SHP77 (cell line): Measurements from ENCODE around the gene NUAK1.

Source experiments
- DNase-seq, 2 experiments: peaks; one replicate each; lab custom pipeline; 2025; lab: John Stamatoyannopoulos, UW

The NUAK1 gene

DNA sequence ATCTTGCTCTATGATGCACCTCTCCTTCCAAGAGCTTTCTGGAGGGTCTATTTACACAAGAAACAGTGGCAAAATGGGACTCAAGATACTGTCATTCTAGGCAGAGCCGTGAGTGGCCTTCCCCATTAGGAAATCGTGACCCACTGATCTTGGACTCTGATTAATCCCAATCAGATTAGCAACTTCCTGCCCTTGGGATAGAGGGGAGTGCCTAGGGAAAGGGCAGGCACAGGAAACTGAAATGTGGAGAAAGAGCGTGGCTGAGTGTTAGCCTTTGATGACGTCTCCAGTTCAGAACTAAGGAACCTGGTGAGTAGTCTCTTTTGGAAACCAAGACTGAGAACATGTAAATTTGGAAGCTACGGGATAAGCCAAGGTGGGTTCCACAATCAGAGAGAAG is 76.1 kb downstream of the NUAK1 start:
- no peak for DNase-seq

DNA sequence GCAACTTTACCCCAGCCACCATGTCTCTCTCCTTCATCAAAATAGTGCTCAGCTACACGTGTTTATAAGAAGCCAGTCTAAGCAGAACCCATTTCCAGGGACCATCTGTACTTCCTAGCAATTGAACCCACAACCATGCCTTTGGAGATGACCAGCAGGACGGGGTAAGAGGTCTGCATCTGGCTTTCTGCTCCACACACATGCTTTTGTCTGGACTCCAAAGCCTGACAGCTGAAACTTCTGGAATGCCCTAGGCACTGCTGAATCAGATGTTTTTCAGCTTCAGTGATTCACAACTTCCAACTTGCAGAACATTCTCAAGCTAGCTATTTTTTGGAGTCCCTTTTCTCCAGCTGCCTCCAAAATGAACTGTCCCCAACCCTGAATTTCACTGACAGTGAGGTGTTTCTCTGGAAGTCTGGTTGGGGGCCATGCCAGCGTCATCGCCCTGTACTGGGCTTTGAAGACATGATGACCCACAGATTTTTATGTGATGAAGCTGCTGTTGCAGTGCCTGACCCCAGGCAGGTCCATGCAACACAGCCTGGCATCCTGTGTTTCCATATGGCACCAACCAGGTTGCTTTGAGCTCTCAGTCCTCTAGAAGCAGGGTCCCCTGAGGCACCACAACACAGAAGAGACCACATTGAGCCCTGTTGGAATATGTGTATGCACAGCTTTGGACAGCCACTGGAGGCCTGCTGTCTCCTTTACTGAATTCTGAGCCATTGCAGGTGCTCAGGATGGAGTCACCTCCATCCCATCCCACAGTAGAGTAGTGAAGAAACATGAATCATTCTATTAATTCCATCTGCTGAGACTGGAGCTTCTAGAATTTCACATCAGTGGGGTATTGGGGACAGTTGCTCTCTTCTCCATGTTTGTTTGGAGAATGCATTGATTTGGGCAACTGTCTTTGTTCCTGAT is 80.2 kb downstream of the NUAK1 start:
- DNase-seq: no peak

DNA sequence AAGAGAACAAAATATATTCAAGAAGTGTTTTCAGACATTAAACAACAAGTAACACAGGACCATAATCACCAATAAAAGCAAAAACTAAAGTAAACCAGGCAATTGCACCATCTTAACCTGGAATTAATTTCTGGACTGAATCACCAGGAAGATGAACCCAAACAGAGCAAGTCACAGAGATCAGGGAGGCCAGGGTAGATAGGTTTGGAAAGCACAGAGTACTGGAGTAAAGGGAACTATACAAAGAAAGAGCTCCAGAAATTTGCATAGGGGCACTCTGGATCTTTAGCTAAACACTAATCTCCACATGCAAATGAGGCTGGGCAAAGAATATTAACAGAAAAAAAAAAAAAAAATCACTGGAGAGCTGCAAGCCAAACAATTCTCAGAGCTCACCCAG is 84.7 kb downstream of the NUAK1 start:
- no peak for DNase-seq

DNA sequence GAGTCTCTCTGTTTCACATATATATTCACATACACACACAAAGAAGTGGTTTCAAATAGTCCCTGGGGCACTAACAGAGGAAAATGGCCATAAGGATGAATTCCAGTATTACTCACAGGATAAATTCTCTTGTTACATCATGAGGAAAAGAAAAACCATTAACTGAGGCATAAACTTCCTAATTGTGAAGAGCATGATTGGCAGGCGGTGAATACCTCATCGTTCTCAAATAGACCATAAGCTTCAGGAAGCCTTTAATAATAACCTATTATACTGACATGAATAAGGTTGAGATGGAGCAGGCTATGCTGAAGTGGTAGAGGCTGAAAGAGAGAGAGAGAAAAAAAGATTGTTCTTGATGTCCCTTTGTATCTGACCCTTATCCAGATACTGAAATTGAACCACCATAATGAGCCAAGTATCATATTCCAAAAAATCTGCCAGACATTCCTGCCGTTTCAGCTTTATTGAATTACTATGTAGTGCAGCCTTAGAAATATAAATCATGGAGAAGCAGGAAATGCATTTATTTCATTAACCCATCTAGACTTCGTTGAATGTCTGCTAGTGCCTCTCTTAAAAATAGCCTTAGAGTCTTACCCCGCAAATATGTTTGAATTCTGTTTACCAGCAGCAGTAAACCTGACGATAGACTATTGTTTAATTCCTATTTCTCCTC is 86.8 kb downstream of the NUAK1 start:
- no peak for DNase-seq

DNA sequence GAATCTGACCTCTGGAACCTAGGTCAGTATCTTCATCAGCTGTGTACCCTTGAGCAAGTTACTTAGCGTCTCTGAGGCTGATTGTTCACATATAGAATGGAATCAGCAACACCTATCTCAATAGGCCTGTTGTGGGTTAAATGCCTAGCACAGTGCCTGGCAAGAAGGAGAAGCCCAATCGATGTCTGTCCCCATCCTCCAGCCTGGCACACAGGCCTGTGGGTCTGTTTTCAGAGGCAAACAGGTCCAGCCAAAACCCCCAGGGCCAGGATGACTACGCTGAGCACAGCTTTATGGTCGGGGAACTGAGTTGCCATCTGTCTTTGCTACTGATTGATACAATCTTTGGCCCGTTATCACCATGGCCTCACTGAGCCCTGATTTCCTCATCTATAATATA is 89.2 kb downstream of the NUAK1 start:
- no peak for DNase-seq

DNA sequence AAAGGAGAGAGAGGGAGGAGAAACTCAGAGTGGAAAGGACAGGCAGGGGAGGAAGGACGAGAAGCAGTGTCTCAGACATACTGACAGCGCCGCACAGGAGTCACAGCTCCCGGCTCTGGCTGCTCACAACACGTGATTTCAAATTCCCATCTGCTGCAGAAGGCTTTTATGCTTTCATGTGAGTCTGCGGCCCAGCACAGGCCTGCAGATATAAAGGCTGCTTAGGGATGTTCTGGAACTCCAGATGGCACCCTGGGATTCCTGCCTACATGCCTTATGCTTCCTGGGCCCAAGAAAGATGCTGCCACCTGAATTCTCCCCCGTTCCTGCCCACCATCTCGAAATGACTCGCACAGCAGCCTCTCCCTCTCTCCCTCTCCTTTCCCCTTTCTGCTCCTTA is 89.6 kb downstream of the NUAK1 start:
- DNase-seq: no peak

DNA sequence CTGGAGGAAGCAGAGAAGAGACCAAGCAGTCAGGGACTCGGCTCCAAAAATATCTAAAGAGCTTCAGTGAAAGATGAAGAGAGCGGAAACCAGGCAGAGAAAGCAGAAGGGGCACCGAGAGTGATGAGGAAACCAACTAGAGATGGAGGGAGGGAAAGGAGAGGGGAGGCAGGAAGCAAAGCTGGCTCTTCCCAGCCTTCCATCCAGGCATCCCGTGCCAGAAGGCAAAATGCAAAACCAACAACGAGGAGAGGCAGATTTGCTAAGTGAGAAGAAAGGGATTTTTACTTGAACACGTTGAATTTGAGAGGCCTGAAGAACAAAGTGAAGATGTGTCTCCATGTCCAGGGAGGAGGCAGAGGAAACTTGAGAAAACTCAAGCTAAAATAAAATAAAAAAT is 90.1 kb downstream of the NUAK1 start:
- DNase-seq: no peak

DNA sequence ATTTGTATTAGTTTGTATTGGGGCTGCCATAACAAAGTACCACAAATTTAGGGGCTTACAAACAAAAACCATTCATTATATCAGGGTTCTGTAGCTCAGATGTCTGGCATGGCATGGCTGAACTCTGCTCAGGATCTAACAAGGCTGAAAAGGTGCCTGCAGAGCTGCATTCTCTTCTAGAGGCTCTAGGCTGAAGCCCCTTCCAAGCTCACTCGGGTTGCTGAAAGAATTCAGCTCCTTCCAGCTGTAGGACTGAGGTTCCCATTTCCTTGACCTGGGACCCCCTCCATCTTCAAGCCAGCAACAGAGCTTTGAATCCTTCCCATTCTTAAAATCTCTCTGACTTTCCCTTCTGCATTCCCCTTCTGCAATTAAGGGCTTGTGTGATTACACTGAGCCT is 90.7 kb downstream of the NUAK1 start:
- no peak for DNase-seq

DNA sequence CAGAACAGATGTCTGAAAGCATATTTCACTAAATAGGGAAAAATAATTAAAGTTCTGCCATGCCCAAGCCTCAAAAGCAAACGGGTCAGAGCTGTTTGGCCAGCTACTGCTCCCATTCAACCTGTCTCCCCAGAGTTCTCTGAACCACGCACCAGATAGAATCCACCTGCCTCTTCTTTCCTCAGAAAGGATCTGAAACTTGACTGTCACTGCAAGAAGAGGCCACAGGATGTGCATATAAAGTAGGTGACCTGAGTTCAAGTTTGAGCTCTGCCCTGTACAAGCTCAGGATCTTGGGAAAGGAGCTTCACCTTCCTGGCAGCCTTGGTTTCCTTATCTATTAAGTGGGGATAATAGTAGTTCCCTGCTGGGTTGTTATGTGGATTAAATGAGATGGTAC is 91.8 kb downstream of the NUAK1 start:
- DNase-seq: no peak

DNA sequence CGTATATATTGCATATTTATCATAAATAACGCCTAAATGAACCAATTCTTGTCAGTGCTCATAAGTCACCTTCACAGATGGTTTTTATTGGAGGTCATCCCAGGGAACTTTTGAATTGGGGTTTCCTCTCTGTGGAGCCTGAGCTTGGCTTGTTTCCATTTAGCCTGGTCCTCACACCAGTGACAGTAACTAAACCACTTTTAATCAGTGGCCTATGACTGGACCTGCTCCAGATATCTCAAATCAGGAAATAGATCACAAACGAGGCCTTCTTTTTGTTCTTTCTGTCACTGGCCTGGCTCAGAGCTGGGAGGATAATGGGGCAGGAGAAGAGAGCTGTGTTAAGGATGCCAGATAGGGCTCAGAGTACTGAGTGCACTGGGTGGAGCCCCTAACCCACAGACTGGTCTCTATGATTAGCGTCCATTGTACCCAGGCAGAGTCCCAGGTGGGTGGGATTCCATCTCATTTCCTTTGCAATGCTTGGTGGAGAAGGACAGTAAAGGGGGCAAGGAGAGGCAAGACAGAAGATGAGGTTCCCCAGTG is 92.4 kb downstream of the NUAK1 start:
- no peak for DNase-seq

DNA sequence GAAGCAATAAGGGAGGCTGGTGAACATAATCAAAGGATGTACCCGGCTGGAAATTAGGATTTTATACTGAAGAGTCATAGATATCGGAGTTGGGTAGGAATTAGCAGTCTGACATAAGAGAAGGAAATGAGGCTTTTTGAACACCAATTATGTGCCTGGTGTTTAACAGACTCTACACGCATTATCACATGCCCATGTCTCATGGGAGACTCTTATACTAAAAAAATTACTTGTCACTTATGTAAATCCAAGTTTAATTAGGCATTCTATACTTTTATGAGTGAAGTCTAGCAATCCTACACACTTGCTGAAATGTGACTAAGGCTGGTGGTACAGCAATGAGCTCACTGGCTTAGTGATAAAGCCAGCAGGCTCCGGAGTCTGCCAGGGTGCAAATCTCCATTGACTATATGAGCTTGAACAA is 93.5 kb downstream of the NUAK1 start:
- no peak for DNase-seq

DNA sequence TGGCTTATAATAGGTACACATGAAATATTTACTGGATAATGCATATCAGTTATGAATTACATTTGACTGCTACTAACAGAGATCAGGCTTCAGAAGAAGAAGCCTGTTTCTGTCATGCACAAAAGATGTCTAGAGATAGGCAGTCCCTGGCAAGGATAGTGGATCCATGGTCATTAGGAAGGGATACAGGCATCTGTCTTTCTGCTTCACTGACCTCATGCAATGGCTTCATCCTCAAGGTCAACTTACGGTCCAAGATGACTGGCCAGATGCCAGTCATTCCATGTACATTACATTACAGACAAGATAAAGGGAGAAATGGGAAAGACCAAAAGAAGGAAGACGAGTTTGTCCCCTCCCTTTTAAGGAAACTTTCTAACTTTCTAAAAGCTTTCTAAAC is 94.0 kb downstream of the NUAK1 start:
- no peak for DNase-seq

DNA sequence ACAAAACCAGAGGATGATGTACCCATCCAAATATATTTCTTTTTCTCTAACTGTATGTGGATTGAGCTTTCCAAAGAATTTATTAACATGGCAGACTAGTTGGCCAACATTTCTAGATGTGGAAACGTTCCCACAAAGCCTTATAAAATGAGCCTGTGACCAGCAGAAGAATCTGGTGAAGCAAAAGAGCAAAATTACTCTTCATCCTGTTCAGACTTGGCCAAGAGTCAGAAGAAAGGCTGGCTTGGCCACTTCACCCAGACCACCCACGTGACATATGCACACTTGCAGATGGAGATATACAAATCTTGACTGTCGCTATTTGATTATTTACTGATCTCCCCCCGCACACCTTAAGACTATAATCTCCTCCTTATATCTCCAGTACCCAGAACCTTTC is 96.7 kb downstream of the NUAK1 start:
- DNase-seq: no peak

DNA sequence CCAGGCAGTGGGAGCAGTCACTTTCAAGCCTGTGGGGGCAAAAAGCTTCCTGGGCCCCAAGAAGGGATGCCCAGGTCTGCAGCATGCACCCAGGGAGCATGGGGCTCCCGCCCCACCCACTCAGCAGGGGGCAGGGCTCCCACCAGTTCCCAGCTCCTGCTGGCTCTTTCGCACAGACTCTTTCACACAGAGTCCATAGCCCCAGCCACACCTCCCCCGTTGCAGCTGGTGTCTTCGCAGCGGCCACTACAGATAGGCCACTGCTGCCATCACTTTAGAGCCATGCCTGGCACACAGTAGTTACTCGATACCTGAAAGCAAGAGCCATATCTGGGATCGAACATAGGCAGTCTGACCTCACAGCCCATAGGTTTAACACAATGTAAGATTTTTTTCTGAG is 98.2 kb downstream of the NUAK1 start:
- no peak for DNase-seq

DNA sequence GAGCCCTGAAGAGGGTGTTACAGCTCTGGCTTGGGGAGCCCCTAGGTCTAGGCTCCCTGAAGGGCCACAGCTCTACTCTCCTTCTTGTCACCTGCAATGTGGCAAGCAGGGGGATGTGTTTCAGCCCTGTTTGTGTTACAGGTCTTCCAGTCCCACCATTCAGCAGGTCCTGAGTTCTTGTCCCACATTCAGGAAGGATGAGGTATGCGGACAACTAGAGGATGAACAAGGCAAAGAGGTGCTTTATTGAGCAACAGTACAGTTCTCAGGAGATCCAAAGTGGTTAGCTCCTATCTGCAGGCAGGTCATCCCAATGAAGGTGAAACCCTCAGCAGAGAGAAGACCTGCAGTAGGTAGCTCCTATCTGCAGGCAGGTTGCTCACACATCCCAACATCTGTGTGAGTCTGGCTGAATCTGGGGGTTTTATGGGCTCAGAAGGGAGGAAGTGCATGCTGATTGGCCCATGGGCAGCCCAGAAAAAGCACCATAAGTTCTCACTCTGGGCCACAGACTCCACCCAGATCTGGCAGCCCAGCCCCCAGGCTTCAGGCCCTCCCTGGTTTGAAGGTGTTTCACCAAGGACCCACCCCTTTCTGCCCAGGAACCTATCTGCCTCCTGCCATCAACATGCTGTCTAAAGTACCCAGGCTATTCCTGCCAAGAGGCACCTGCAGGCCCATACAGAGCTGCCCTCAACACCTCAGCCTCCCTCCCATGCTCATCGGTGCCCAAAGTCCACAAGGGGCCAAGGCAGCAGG is 98.9 kb downstream of the NUAK1 start:
- no peak for DNase-seq

DNA sequence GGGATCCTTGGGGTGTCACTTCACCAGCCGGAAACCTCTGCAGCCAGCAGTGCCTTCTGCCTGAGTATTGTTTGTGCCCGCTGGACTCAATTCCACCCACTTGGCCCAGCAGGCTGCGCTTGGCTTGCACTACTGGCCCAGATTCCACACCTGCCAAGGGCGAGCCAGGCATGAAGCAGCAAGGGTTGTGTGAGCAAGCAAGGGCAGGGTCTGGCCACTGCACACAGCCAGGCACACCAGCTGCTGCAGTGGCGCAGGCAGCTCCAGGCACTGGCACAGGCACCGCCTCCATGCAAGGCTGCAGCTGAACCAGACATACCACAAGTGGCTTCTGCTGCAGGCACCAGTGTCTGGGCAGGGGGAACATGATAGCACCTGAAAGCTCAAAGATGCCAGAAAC is 99.5 kb downstream of the NUAK1 start:
- no peak for DNase-seq

DNA sequence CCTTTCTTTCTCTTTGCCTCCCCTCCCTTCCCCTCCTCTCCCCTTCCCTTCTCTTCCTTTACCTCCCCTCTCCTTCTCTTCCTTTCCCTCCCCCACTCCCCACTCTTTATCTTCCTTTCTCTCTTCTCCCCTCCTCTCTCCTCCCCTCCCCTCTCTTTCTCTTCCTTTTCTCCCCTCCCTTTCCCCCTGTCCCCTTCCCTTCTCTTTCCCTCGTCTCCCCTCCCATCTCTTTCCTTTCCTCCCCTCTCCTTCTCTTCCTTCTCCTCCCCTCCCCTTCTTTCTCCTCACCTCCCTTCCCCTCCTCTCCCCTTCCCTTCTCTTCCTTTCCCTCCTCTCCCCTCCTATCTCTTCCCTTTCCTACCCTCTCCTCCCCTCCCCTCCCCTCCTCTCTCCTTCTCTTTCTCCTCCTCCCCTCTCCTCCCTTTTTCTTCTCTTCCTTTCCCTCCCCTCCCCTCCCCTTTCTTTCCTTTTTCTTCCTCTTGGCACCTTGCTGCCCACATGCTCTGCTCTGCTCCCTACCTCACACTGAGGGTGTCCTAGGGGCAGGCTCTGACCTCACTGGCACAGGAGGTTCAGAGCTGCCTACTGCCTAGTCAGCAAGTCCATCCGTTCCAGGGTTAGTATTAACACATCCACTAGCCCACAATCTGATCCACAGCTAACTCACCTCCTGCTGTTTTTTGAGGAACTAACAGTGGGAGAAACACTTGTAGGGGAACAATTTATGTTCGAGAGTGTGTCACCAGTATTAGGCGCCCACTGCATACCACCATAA is 101.0 kb downstream of the NUAK1 start:
- no peak for DNase-seq

DNA sequence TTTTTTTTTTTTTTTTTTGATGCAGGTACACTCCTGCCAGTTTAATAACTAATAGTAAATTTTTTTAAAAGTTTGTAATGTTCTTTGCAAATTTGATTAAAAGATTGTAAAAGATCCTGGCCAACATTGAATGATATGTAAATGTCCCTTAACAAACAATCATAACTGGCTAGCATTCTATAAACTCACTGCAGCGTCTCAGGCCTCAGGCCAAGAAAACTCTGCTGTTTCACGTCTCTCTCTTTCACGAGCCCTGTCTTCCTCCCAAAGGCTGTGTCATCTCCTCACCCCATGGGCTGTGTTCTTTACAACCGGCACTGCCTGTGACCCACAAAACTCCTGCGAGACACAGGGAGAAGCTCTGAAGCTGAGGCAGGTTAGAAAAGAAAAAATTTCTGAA is 103.3 kb downstream of the NUAK1 start:
- DNase-seq: no peak

DNA sequence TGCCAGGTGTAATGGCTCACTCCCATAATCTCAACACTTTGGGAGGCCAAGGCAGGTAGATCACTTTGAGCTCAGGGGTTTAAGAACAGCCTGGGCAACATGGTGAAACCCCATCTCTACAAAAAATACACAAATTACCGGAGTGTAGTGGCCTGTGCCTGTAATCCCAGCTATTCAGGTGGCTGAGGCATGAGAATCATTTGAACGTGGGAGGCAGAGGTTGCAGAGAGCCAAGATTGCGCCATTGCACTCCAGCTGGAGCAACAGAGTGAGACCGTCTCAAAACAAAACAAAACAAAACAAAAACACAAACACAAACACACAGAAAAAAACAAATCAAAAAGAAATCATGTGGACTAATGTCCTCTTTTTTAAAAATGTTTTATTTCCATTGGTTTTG is 104.4 kb downstream of the NUAK1 start:
- DNase-seq: no peak

DNA sequence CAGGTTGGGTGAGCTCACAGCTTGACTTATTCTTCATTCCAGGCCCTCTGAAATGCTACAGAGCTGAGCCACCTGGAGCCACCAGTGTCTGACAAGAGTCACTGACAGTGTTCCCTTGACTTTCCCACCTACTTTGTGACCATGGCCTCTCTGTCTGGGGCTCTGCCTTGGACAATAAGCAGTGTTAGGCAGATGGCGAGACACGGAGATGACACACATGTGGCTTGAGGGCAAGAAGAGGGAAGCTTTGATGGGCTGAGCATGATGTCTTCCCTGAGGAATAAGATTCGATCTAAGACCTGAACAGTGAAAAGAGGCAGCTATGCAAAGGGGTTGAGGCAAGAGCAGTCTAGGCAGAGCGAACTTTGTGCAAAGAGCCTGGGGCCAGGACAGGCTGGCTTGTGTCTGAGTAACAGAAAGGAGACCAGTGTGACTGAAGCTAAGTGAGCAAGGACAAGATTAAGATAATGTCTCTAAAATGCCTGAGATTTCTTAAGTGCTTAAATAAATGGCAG is 105.5 kb downstream of the NUAK1 start:
- no peak for DNase-seq

DNA sequence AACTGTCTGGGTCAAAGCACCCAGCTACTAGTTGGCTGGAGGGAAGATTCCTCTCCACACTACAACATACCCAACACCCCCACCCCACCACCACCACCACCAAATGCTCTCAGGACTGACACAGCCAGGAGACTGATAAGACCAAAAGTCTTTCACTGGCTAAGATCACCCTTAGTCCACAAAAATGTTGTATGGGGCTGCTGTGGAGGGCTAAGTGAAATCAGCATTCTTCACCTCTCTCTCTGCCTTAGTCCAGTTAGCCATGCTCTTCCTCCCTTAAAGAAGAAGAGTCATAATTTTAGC is 106.2 kb downstream of the NUAK1 start:
- DNase-seq: no peak
